K562 (cell line): Measurements from ENCODE around the gene C1QTNF5. TPM values are rescaled to one million over a fixed set of nuclear protein-coding genes. Genes with fewer than 3 reads are reported as not detected.
A peak's percentile ranks its signal among the peaks of the same experiment; 100 is the strongest.

Source experiments
- NONO ChIP-seq, 2 experiments: fragments of 200-400 bp in 1 of 2; fragments of 450-650 bp in 1 of 2; formaldehyde crosslinking in 1 of 2; IDR thresholded peaks; 2 replicates each; pipeline ENCODE4 v1.6.1; 2017; ENCODE audit warnings: low read depth in 2 of 2, mild to moderate bottlenecking in 2 of 2, moderate library complexity in 2 of 2, low read length in 1 of 2
- NR3C1 ChIP-seq: sonication (generic); formaldehyde crosslinking; IDR thresholded peaks from 2 replicates; pipeline ENCODE4 v1.8.1; 2022; ENCODE audit warnings: missing genetic modification reagents
- PHF21A ChIP-seq: fragments of 450-650 bp; IDR thresholded peaks from 2 replicates; pipeline ENCODE4 v1.6.1; 2017; ENCODE audit warnings: low read depth, borderline replicate concordance
- POU5F1 ChIP-seq: fragments of 150-350 bp; IDR thresholded peaks from 2 replicates; pipeline ENCODE4 v1.6.1; 2014; ENCODE audit warnings: borderline replicate concordance, low read length, low read depth, mild to moderate bottlenecking; ENCODE audit not compliant: partially characterized antibody
- RBBP5 ChIP-seq: fragments of 200-600 bp; sonication (generic); IDR thresholded peaks from 2 replicates; pipeline ENCODE4 v1.6.1; 2012; ENCODE audit warnings: borderline replicate concordance, mild to moderate bottlenecking, low read length, control low read depth, inconsistent platforms; ENCODE audit not compliant: insufficient read depth, poor library complexity, severe bottlenecking
- RCOR1 ChIP-seq, 2 experiments: IDR thresholded peaks; 2 replicates each; pipeline ENCODE4 v1.6.1; 2012; ENCODE audit warnings: low read depth in 2 of 2, low read length in 2 of 2, borderline replicate concordance in 1 of 2, improper control_type of control experiment in 1 of 2
- XRCC4 ChIP-seq: IDR thresholded peaks from one replicate; pipeline ENCODE4 v1.6.1; 2011; ENCODE audit not compliant: insufficient read depth, insufficient read length; ENCODE audit errors: extremely low read depth
- ZFP30 ChIP-seq: fragments of 250-450 bp; sonication (Bioruptor Pico); IDR thresholded peaks from 2 replicates; pipeline ENCODE4 v1.8.0; 2022; ENCODE audit warnings: moderate library complexity, mild to moderate bottlenecking, inconsistent platforms, borderline replicate concordance
- polyA plus RNA-seq, 8 experiments: library from polyadenylated mRNA; depleted of rRNA in 4 of 8; stranded (reverse) in 5 of 8; unstranded in 3 of 8; fragments of >200 nt; fragmentation: Nextera tagmentation in 2 of 8; fragmentation: Illumina TruSeq in 1 of 8; extraction: Ambion mirVana in 2 of 8; extraction: Trizol in 1 of 8; gene quantifications; 2 replicates each; pipeline versions ENCODE4 v1.2.1 to v1.2.3, GENCODE V29; 2011 to 2014; ENCODE audit warnings: inconsistent platforms in 1 of 8, missing spikeins in 1 of 8
- total RNA-seq, 7 experiments: library from RNA; depleted of rRNA in 6 of 7; stranded (reverse); fragments of >200 nt in 6 of 7; fragmentation: Illumina TruSeq in 2 of 7; extraction: Trizol in 2 of 7; gene quantifications; 2 replicates each; pipeline versions ENCODE4 v1.2.1 to v1.2.3, GENCODE V29; 2011 to 2021; ENCODE audit warnings: low replicate concordance in 1 of 7
- TF ChIP-seq, protein P1 (sequence below): sonication (generic); formaldehyde crosslinking; IDR thresholded peaks from 2 replicates; pipeline ENCODE4 v1.9.0; 2022; ENCODE audit warnings: mild to moderate bottlenecking, missing genetic modification reagents
- TF ChIP-seq, protein P2 (sequence below): fragments of 450-650 bp; IDR thresholded peaks from 2 replicates; pipeline ENCODE4 v1.6.1; 2016; ENCODE audit warnings: low read depth
- TF ChIP-seq, protein P3 (sequence below): fragments of 250-450 bp; sonication (Bioruptor Pico); IDR thresholded peaks from 2 replicates; pipeline ENCODE4 v1.5.0; 2021; ENCODE audit warnings: mild to moderate bottlenecking, borderline replicate concordance
- TF ChIP-seq, protein P4 (sequence below): fragments of 450-650 bp; formaldehyde crosslinking; IDR thresholded peaks from 2 replicates; pipeline ENCODE4 v1.4.0; 2020; ENCODE audit warnings: mild to moderate bottlenecking, moderate library complexity

Gene C1QTNF5
- total and polyA plus RNA-seq, 9 of the 15 experiments (the other 6 are each of a cell fraction or from before 2014, with no cell fraction given): 0.07 to 0.76 (median 0.24) TPM; not detected in 1

DNA sequence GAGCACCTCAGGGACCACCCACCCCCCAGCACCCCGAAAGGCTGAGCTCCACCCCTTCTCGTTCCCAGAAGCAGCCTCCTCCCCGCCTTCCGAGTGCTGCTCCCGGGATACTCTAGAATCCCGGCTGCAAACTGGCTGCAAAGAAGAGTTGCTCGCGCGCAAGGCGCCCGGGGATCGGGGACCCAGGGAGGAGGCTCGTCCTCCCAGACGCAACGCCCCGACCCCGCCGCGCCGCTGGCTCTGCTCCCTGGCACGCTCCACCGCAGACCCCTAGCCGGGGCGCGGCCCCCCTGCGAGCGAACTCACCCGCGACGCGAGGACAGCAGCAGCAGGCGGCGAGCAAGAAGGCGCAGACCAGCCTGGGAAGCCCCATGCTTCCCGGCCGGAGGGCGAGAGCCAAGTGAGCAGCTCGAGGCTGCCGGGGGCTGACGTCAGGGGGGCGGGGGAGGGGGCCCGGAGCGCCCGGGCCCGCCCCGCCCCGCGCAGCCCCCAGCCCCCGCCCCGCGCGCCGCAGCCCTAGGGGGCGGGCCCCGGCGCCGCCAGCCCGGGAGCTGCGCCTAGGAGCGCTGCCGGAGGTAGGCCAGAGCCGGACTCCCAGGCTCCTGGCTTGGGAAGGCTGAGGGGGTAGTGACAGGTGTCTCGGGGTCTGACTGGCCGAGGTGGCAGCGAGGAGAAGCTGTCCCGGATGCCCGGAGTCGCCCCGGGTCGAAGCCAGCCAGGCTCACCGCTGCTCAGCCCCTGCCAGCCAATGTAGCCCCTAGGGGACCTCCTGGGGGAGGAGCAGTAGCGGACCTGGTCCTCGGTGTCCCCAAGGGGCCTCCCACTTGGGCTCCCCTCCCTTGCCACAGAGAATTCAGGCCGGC lies 23.7 kb downstream of the C1QTNF5 start, which contains the start of gene MCAM (continued):
- TF ChIP-seq ZFP30 (CRISPR knock-in tag): no peak
- TF ChIP-seq, protein P1, sequence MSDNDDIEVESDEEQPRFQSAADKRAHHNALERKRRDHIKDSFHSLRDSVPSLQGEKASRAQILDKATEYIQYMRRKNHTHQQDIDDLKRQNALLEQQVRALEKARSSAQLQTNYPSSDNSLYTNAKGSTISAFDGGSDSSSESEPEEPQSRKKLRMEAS: peak; percentile 31; the same call in 1 of the 2 replicates
- peak; percentile 50 to 67; a peak in 3 of 4 replicates for TF ChIP-seq NONO (IDR thresholded peaks at IDR 0.05; ENCODE audit: low read depth in 2 of 2, low read length in 1 of 2)
- TF ChIP-seq, protein P2, sequence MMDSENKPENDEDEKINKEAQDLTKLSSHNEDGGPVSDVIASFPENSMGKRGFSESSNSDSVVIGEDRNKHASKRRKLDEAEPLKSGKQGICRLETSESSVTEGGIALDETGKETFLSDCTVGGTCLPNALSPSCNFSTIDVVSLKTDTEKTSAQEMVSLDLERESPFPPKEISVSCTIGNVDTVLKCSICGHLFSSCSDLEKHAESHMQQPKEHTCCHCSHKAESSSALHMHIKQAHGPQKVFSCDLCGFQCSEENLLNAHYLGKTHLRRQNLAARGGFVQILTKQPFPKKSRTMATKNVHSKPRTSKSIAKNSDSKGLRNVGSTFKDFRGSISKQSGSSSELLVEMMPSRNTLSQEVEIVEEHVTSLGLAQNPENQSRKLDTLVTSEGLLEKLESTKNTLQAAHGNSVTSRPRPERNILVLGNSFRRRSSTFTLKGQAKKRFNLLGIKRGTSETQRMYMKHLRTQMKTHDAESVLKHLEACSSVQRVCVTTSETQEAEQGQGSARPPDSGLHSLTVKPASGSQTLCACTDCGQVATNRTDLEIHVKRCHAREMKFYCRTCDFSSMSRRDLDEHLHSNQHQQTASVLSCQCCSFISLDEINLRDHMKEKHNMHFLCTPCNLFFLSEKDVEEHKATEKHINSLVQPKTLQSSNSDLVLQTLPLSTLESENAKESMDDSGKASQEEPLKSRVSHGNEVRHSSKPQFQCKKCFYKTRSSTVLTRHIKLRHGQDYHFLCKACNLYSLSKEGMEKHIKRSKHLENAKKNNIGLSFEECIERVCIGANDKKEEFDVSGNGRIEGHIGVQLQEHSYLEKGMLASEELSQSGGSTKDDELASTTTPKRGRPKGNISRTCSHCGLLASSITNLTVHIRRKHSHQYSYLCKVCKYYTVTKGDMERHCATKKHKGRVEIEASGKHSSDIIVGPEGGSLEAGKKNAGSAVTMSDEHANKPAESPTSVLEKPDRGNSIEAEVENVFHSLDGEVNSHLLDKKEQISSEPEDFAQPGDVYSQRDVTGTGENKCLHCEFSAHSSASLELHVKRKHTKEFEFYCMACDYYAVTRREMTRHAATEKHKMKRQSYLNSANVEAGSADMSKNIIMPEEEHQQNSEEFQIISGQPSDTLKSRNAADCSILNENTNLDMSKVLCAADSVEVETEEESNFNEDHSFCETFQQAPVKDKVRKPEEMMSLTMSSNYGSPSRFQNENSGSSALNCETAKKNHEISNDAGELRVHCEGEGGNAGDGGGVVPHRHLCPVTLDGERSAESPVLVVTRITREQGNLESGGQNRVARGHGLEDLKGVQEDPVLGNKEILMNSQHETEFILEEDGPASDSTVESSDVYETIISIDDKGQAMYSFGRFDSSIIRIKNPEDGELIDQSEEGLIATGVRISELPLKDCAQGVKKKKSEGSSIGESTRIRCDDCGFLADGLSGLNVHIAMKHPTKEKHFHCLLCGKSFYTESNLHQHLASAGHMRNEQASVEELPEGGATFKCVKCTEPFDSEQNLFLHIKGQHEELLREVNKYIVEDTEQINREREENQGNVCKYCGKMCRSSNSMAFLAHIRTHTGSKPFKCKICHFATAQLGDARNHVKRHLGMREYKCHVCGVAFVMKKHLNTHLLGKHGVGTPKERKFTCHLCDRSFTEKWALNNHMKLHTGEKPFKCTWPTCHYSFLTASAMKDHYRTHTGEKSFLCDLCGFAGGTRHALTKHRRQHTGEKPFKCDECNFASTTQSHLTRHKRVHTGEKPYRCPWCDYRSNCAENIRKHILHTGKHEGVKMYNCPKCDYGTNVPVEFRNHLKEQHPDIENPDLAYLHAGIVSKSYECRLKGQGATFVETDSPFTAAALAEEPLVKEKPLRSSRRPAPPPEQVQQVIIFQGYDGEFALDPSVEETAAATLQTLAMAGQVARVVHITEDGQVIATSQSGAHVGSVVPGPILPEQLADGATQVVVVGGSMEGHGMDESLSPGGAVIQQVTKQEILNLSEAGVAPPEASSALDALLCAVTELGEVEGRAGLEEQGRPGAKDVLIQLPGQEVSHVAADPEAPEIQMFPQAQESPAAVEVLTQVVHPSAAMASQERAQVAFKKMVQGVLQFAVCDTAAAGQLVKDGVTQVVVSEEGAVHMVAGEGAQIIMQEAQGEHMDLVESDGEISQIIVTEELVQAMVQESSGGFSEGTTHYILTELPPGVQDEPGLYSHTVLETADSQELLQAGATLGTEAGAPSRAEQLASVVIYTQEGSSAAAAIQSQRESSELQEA: no peak
- TF ChIP-seq PHF21A: no peak
- TF ChIP-seq NR3C1: 0 out of 2 replicates have a peak, but pooled peaks have one; percentile 32
- TF ChIP-seq RCOR1 (IDR thresholded peaks at IDR 0.05; ENCODE audit: borderline replicate concordance in 1 of 2, low read depth in 2 of 2, low read length in 2 of 2): no peak
- no peak for TF ChIP-seq POU5F1
- TF ChIP-seq, protein P3, sequence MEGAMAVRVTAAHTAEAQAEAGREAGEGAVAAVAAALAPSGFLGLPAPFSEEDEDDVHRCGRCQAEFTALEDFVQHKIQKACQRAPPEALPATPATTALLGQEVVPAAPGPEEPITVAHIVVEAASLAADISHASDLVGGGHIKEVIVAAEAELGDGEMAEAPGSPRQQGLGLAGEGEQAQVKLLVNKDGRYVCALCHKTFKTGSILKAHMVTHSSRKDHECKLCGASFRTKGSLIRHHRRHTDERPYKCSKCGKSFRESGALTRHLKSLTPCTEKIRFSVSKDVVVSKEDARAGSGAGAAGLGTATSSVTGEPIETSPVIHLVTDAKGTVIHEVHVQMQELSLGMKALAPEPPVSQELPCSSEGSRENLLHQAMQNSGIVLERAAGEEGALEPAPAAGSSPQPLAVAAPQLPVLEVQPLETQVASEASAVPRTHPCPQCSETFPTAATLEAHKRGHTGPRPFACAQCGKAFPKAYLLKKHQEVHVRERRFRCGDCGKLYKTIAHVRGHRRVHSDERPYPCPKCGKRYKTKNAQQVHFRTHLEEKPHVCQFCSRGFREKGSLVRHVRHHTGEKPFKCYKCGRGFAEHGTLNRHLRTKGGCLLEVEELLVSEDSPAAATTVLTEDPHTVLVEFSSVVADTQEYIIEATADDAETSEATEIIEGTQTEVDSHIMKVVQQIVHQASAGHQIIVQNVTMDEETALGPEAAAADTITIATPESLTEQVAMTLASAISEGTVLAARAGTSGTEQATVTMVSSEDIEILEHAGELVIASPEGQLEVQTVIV: no peak
- no peak for TF ChIP-seq XRCC4
- TF ChIP-seq RBBP5: peak; percentile 48
- TF ChIP-seq, protein P4, sequence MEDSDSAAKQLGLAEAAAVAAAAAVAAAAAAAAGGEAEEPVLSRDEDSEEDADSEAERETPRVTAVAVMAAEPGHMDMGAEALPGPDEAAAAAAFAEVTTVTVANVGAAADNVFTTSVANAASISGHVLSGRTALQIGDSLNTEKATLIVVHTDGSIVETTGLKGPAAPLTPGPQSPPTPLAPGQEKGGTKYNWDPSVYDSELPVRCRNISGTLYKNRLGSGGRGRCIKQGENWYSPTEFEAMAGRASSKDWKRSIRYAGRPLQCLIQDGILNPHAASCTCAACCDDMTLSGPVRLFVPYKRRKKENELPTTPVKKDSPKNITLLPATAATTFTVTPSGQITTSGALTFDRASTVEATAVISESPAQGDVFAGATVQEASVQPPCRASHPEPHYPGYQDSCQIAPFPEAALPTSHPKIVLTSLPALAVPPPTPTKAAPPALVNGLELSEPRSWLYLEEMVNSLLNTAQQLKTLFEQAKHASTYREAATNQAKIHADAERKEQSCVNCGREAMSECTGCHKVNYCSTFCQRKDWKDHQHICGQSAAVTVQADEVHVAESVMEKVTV (CRISPR knock-in tag): no peak
